ENCODE data around the gene PPM1F. TPM values are rescaled to one million over a fixed set of nuclear protein-coding genes. Genes with fewer than 3 reads are reported as not detected.

PPM1F gene
- total RNA-seq, 1 donor from 2014 or later, result 21.2 TPM

GRCh38 chr22:21960200-21961126, 7.8 kb upstream of the PPM1F start:
- no peak for DNase-seq

GRCh38 chr22:21959274-21960074, 6.8 kb upstream of the PPM1F start:
- DNase-seq, result no peak

DNA sequence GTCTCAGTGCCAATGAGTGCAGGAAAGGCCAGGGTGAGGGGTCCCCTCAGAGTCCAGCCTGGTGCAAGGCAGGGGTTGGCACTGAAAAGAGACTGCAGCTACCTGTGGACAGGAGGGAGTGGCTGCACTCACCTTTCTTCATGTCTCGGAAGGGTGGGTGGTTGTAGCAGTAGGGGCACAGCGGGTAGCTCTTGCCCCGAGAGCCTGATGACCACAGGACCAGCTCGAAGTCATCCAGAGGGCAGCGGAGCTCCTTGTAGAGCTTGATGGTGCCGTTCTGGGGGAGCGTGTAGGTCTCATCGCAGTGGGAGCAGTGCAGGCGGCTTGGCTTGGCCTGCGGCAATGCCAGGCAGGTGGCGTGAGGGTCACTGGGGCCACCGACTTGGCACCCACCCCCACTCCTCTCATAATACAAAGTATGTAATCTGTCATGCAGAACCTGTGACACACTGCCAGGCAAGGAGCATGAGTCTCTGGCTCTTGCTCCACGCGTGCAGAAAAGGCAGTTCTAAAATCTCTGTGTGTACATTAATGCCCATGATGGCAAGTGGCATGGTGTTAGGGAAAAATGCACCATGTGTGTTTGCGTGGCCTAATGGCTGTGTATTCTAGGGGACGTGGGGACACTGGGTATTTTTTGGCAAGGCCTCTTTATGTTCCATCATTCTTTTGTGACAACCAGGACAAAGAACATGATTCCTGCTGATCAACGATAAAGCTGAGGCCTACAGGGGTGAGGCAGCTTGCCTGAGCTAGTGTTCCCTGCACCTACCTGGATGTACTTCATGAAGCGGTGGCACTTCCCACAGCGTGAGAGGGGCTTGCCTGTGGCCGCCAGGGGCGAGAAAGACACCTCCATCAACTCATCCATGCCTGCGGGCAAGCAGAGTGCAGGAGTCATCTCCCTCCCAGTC, 6.0 kb upstream of the PPM1F start:
- DNase-seq, result no peak

DNA sequence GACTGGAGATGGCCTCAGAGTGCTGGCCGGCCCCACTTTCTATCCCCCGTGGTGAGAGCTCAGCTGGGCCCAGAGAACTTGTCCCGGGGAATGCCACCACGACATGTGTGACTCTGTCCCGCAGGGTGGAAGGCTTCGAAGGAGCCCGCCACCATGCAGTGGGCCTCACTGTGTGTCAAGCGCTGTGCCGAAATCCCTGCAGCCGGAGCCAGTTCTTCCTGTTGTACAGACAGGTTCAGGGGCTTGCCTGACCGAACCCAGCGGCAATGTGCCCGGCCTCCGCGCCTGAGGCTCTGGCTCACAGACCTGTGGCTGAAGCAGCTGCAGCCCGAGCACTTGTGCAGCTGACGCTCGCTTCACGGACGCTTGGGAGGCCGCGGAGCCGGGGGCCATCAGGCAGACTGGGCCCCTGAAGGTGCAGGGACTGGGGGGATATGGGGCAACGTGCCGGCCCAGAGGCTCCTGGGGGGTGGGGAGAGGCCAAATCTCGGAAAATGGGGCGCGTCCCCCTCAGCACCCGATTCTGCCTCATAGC, 650 bp downstream of the PPM1F start:
- no peak for DNase-seq

- no peak for DNase-seq
Measured at GRCh38 chr22:21951062-21951461, 1.6 kb downstream of the PPM1F start.

GRCh38 chr22:21949948-21950347, 2.7 kb downstream of the PPM1F start:
- no peak for DNase-seq

DNA sequence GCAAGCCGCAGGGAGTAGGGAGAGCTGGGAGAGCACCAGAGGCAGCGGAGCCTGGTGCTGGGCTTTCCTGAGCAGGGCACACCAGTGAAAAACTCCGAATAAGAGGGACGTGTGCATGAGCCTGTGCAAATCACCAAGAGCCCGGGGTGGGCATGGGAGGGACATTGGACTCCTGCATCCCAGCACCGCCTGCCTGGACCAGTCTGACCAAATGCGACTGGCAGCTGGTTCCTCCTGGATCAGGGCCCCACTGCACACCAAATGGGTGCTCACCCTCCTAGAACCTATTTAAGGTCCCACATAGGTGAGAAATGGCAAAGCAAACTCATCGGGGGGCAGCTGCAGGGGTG, 3.1 kb downstream of the PPM1F start:
- no peak for DNase-seq

- no peak for DNase-seq
Measured at GRCh38 chr22:21948824-21949568, 3.7 kb downstream of the PPM1F start.

- no peak for DNase-seq
Measured at GRCh38 chr22:21948390-21948789, 4.3 kb downstream of the PPM1F start.

GRCh38 chr22:21947040-21948014, 5.3 kb downstream of the PPM1F start:
- DNase-seq, result no peak

GRCh38 chr22:21946262-21946925, 6.3 kb downstream of the PPM1F start:
- DNase-seq, result no peak

- DNase-seq, result no peak
Measured at GRCh38 chr22:21945453-21946261, 7.0 kb downstream of the PPM1F start.

- no peak for DNase-seq
Measured at GRCh38 chr22:21944871-21945270, 7.8 kb downstream of the PPM1F start.

- DNase-seq, result no peak
Measured at GRCh38 chr22:21943571-21944448, 8.8 kb downstream of the PPM1F start.

GRCh38 chr22:21942407-21943343, 10.0 kb downstream of the PPM1F start:
- DNase-seq, result peak; percentile 58

DNA sequence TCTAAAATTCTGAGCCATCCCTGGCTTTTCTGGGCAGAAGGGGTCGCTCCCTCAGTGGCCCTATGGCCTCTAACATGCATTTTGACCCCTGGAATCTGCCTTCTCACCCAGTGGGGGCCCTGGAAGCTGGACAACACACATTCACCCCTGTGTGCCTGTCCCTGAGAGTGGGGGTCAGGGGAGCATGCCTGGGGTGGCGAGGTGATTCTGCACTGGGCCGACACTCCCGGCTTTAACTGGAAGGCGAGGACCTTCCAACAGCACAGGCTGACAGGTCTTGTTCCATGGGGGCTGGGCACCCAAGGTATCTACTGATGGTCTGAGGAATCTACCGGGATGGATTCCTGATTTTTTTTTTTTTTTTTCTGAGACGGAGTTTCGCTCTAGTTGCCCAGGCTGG, 10.7 kb downstream of the PPM1F start:
- DNase-seq, result no peak
